HK-2 (cell line): Measurements from ENCODE around the gene ANKRD33.
"Not testable (repeated sequence)": the region's sequence is repeated elsewhere in the genome, so short reads cannot be mapped to it uniquely, and the experiment has no call there.

ENCODE experiments used
- DNase-seq: peaks from one replicate; pipeline ENCODE4 v3.0.0-alpha.2; 2018; ENCODE audit not compliant: unreplicated experiment

The ANKRD33 gene

GRCh38 chr12:51879102-51879501 lies 8.8 kb upstream of the ANKRD33 start:
- no peak for DNase-seq

- DNase-seq, result no peak
Measured at GRCh38 chr12:51883295-51883694, 4.6 kb upstream of the ANKRD33 start.

GRCh38 chr12:51883998-51884675 lies 3.8 kb upstream of the ANKRD33 start:
- no peak for DNase-seq

GRCh38 chr12:51884676-51885229 lies 3.1 kb upstream of the ANKRD33 start:
- no peak for DNase-seq

GRCh38 chr12:51885294-51886020 lies 2.4 kb upstream of the ANKRD33 start:
- DNase-seq, result not testable (repeated sequence)

GRCh38 chr12:51886021-51886710 lies 1.7 kb upstream of the ANKRD33 start:
- peak; percentile 21 for DNase-seq

GRCh38 chr12:51888316-51889215 lies 663 bp downstream of the ANKRD33 start:
- no peak for DNase-seq

- DNase-seq, result no peak
Measured at GRCh38 chr12:51889216-51890132, 1.6 kb downstream of the ANKRD33 start.

GRCh38 chr12:51890133-51890464 lies 2.2 kb downstream of the ANKRD33 start:
- DNase-seq, result no peak

- no peak for DNase-seq
Measured at GRCh38 chr12:51890511-51891171, 2.7 kb downstream of the ANKRD33 start.

- DNase-seq, result no peak
Measured at GRCh38 chr12:51891843-51892242, 3.9 kb downstream of the ANKRD33 start.

GRCh38 chr12:51893786-51894185 lies 5.9 kb downstream of the ANKRD33 start:
- DNase-seq, result no peak

GRCh38 chr12:51895378-51896135 lies 7.7 kb downstream of the ANKRD33 start:
- DNase-seq, result no peak

- no peak for DNase-seq
Measured at GRCh38 chr12:51896236-51896635, 8.3 kb downstream of the ANKRD33 start.

- no peak for DNase-seq
Measured at GRCh38 chr12:51897181-51897580, 9.3 kb downstream of the ANKRD33 start.

- no peak for DNase-seq
Measured at GRCh38 chr12:51898506-51898905, 10.6 kb downstream of the ANKRD33 start.

- peak; percentile 85 for DNase-seq
Measured at GRCh38 chr12:51898937-51899336, 11.0 kb downstream of the ANKRD33 start.

- DNase-seq, result no peak
Measured at GRCh38 chr12:51900323-51900889, 12.5 kb downstream of the ANKRD33 start.
